Fibroblast of peridontal ligament (primary cell): ENCODE results near the gene SESN1.
"Not testable (repeated sequence)": the region's sequence is repeated elsewhere in the genome, so short reads cannot be mapped to it uniquely, and the experiment has no call there.

Experiments
- DNase-seq: peaks from one replicate; pipeline ENCODE4 v3.0.0-alpha.2; 2010; ENCODE audit errors: extremely low read depth

SESN1 gene

DNA sequence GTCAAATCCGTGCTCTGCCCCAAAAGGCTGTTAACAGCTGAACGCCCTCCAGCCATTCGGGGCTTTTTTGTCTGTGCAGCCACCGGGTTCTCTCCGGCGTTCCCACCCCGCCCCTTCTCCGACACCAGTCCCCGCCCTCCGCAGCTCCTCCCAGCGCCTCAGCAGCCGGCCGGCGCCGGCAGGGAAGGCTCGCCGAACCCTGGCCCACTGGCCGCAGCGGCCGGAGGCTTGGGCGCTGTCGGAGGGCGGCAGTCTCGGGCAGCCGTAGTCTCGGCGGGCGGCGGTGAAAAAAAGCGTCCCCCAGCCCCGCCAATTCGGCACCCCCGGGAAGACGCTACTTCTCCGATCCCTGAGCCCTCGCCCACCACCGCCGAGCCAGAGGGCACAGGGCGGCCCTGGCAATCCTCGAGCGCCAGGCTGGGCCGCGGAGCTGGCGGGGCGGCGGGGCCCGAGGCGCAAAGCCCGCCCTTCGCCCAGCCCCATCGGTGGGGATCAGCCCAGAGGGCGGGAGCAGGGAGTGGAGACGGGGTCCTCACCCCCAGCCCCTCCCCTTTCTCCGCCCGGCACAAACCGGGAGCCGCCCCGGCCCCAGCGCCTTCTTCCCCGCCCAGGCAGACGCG is at the start of gene SESN1:
Gene SESN1 (minus strand): TSS at position 431 of the 620 bp plus-strand sequence. CDS start 773 bp downstream, outside the sequence.
- DNase-seq = peak; percentile 87

DNA sequence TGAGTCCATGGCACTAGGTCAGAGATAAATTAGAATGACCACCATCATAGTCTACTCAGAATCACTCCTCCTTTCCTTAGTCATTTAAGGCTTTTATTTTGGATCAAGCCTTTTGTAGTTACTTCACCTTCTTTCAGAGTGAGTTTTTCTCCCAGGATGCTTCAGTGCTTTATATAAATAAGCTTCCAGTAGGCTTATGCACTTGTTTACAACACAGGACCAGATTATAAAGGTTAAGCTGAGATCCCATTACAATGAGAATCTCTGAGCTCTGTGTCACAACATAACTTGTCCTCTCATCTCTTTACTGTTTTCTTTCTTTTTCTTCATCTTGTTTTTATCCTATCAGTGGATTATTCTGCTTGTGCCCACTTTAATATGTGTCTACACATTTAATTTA is 48.5 kb upstream of the SESN1 start:
- peak; percentile 42 for DNase-seq

- not testable (repeated sequence) for DNase-seq
Observed at GRCh38 chr6:109142067-109142466, 47.4 kb upstream of the SESN1 start.

- peak; percentile 15 for DNase-seq
Observed at GRCh38 chr6:109139109-109139508, 44.5 kb upstream of the SESN1 start.

DNA sequence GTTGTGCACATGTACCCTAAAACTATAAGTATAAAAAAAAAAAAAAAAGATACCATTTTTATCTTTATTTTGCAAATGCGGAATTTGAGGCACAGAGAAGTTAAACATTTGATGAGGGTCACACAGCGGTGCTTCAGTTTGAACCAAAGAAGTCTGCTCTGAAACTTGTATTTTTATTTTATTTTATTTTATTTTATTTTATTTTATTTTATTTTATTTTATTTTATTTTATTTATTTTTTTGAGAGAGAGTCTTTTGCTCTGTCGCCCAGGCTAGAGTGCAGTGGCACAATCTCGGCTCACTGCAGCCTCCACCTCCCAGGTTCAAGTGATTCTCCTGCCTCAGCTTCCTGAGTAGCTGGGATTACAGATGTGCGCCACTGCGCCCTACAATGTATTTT is 41.9 kb upstream of the SESN1 start:
- DNase-seq = not testable (repeated sequence)

- DNase-seq = not testable (repeated sequence)
Observed at GRCh38 chr6:109136039-109136438, 41.4 kb upstream of the SESN1 start.

- DNase-seq = not testable (repeated sequence)
Observed at GRCh38 chr6:109135600-109135999, 41.0 kb upstream of the SESN1 start.

- no peak for DNase-seq
Observed at GRCh38 chr6:109130065-109130464, 35.4 kb upstream of the SESN1 start.

GRCh38 chr6:109125504-109125903 is 30.9 kb upstream of the SESN1 start:
- no peak for DNase-seq

GRCh38 chr6:109124219-109124618 is 29.6 kb upstream of the SESN1 start:
- DNase-seq = no peak

GRCh38 chr6:109121411-109121810 is 26.8 kb upstream of the SESN1 start:
- DNase-seq = peak; percentile 52

DNA sequence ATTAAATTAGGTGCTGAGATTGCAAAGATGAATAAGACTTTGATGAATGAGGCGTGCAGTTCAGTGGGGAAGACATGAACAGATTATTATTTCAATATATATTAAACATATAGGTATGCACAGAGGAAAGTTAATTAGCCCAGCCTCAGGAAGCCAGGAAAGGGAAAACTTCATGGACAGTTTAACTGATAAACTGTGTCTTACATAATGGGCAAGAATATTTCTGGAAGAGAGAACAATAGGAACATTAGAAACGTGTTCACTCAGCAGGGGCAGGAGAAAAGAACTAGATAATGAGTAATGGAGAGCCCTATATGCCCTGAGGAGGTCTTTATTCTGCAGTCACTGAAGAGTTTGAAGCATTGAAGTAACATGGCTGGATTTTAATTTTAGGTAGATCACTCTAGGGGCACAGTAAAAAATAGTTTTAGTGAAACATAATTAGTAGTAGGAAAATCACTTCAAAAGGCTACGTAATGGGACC is 24.3 kb upstream of the SESN1 start:
- no peak for DNase-seq

DNA sequence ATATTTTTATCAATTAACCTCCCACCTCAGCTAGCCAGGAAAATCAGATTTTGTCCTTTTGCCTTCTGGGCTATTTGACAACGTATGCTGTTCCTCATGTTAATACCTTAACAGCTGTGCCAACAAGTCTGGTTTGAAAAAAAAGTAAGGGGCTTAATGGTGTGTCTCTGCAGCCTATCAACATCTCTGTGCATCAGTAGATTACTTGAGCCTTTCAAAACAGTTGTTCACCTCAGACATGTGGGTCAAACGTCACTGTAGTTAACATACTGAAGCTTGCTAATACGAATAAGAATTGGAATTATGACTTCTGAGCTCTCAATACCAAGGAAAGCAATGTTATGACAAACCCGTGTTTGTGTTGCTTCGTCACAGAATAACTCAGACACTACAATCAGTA is 23.7 kb upstream of the SESN1 start:
- no peak for DNase-seq

GRCh38 chr6:109117346-109118035 is 22.8 kb upstream of the SESN1 start:
- DNase-seq = peak; percentile 42

GRCh38 chr6:109112663-109113062 is 18.0 kb upstream of the SESN1 start:
- DNase-seq = not testable (repeated sequence)

DNA sequence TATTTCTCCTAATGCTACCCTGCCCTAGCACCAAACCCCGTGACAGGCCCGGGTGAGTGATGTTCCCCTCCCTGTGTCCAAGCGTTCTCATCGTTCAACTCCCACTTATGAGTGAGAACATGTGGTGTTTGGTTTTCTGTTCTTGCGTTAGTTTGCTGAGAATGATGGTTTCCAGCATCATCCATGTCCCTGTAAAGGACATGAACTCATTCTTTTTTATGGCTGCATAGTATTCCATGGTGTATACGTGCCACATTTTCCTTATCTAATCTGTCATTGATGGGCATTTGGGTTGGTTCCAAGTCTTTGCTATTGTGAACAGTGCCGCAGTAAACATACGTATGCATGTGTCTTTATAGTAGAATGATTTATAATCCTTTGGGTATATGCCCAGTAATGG is 15.0 kb upstream of the SESN1 start:
- not testable (repeated sequence) for DNase-seq

GRCh38 chr6:109105681-109106080 is 11.0 kb upstream of the SESN1 start:
- no peak for DNase-seq

DNA sequence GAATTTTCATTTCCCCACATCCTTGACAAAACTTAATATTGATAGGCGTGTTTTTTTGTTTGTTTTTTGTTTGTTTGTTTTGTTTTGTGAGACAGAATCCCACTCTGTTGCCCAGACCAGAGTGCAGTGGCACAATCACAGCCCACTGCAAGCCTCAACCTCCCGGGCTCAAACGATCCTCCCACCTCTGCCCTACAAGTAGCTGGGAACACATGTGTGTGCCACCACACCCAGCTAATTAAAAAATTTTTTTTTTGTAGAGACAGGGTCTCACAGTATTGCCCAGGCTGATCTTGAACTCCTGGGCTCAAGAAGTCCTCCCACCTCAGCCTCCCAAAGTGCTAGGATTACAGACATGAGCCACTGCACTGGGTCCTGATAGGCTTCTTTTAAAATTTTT is 9.9 kb upstream of the SESN1 start:
- no peak for DNase-seq

- DNase-seq = no peak
Observed at GRCh38 chr6:109103942-109104341, 9.3 kb upstream of the SESN1 start.

GRCh38 chr6:109102762-109103161 is 8.1 kb upstream of the SESN1 start:
- DNase-seq = no peak

DNA sequence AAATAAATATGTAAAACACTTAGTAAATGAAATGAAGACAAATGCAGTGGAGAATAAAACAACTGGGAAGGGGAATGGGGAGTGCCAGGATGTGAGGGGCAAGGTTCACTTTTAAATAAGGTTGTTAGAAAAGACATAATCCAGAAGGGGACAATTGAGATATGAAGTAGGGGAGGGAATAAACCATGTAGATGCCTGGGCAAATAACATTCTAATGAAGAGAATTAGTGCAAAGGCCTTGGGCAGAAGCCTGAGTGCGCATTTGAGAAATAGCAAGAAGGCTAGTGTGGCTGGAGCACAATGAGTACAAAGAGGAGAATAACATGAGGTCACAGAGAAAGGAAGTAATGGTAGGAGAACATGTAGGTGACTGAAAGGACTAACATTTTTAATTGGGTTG is 3.0 kb upstream of the SESN1 start:
- DNase-seq = no peak

- DNase-seq = peak; percentile 41
Observed at GRCh38 chr6:109096208-109096607, 1.6 kb upstream of the SESN1 start.

GRCh38 chr6:109095835-109096084 is 1.1 kb upstream of the SESN1 start:
- DNase-seq = no peak
